GM12873 (cell line): Measurements from ENCODE around the gene MGST2.

Experiments
- CTCF ChIP-seq: IDR thresholded peaks from 2 replicates; pipeline ENCODE4 v1.5.1; 2012; ENCODE audit warnings: low read depth, mild to moderate bottlenecking, moderate library complexity, low read length, control low read depth; ENCODE audit not compliant: insufficient read depth; ENCODE audit errors: missing control alignments

The MGST2 gene

GRCh38 chr4:139745111-139745639 lies 79.6 kb downstream of the MGST2 start:
- no peak for TF ChIP-seq CTCF

- TF ChIP-seq CTCF: no peak
Observed at GRCh38 chr4:139746431-139747171, 81.0 kb downstream of the MGST2 start.

- TF ChIP-seq CTCF: no peak
Observed at GRCh38 chr4:139749338-139749737, 83.7 kb downstream of the MGST2 start.

- no peak for TF ChIP-seq CTCF
Observed at GRCh38 chr4:139749835-139750498, 84.3 kb downstream of the MGST2 start.

- no peak for TF ChIP-seq CTCF
Observed at GRCh38 chr4:139753686-139754085, 88.1 kb downstream of the MGST2 start.
